NCI-H2171 treated with DMSO at 0.1 percent for 48 hours (cell line): ENCODE data around the gene TSHR.
"Not testable (repeated sequence)": the region's sequence is repeated elsewhere in the genome, so short reads cannot be mapped to it uniquely, and the experiment has no call there.

ENCODE experiments used
- DNase-seq: peaks from one replicate; lab custom pipeline; 2025; lab: John Stamatoyannopoulos, UW

Gene TSHR

DNA sequence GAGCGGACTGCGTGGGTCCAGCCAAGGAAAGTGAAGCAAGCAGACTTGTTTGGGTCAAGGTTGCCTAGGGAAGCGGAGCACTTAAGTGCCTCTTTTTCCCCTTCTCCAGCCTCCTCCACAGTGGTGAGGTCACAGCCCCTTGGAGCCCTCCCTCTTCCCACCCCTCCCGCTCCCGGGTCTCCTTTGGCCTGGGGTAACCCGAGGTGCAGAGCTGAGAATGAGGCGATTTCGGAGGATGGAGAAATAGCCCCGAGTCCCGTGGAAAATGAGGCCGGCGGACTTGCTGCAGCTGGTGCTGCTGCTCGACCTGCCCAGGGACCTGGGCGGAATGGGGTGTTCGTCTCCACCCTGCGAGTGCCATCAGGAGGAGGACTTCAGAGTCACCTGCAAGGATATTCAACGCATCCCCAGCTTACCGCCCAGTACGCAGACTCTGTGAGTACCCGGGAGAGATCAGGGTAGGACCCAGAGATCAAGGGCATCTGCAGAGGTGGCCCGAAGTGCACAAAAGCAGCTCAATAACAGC lies at the start of gene TSHR:
TSS of gene TSHR (plus strand) at position 206 of the 526 bp plus-strand sequence. CDS start at position 266, 60 bp downstream.
- DNase-seq: peak; percentile 87

DNA sequence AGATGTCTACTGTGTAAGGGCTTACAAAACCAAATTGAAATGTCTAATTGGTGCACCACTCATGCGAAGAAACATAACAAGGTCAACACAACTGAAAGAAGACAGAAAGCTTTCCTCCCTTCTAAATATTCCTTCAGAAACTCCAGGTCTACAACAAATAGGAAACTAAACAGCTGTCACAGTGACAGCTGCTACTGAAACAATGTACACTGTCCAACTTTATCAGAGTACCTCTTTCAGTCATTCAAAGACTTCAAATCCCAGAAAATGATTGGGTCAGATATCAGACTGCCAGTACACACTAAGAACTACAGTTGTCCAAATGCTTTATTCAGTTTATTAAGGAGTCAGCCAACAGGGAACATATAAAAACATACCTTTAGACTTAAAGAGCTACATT lies 49.1 kb upstream of the TSHR start:
- peak; percentile 35 for DNase-seq

DNA sequence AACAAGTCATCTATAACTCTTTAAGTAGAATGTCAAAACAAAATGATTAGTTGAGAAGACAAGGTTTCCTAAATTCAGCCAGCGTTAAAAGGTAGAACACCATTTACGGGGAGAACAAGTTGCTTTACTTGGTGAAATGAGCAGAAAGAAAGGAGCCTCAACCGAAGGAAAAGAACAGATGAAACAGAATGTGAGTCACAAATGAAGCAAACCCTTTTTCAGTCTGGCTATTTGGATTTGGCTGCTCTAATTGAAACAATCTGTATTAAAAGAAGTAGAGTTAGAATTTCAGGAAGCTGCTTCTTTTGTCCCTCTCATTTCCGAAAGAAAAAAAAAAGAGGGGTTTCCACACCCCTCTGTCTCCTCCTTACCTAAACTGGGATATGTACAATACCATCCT lies 48.5 kb upstream of the TSHR start:
- DNase-seq: no peak

DNA sequence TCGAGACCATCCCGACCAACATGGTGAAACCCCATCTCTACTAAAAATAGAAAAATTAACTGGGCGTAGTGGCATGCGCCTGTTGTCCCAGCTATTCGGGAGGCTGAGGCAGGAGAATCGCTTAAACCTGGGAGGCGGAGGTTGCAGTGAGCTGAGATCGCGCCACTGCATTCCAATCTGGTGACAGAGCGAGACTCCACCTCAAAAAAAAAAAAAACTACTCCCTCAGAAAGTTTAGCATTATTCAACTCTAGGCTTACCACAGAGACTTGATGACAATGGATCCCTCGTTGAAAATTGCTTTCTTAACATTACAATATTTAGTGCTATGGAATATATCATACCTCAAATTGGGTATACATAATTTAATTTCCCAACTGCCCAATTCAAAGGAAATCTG lies 43.4 kb upstream of the TSHR start:
- DNase-seq: not testable (repeated sequence)

DNA sequence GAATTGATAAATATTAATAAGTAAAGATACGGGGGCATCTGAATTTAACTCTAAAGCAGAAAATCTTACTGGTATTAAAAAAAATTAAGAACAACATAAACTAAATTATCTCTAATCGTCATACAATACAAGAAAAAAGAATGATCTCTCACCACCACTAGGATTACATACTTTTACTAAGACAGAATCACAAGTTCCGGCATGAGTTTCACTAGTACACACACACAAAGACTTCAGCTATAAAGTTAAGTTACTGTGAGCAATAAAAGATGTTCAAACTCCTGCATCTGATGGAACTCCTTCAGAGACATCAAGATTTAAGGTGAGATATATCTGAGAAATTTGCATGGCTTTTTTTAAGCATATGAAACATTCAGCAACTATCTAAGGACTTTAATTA lies 35.8 kb upstream of the TSHR start:
- no peak for DNase-seq

DNA sequence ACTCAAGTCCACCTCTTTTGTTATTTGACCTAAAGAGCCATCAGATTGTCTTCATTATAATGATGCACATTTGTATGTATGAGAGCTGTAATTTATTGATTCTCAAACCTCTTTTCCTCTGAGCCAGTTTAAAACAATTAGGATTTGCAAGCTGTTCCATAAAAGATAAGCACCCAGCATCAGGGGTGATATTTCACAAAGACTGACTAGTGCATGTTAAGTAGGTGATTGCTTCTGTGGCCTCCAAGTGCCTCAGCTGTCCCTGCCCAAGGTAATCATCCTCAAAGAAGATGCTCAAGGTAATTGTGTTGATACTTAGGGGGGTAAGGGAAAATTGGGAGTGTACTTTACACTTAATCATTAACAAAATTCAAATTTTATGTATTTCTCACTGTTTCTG lies 32.1 kb upstream of the TSHR start:
- DNase-seq: peak; percentile 33

DNA sequence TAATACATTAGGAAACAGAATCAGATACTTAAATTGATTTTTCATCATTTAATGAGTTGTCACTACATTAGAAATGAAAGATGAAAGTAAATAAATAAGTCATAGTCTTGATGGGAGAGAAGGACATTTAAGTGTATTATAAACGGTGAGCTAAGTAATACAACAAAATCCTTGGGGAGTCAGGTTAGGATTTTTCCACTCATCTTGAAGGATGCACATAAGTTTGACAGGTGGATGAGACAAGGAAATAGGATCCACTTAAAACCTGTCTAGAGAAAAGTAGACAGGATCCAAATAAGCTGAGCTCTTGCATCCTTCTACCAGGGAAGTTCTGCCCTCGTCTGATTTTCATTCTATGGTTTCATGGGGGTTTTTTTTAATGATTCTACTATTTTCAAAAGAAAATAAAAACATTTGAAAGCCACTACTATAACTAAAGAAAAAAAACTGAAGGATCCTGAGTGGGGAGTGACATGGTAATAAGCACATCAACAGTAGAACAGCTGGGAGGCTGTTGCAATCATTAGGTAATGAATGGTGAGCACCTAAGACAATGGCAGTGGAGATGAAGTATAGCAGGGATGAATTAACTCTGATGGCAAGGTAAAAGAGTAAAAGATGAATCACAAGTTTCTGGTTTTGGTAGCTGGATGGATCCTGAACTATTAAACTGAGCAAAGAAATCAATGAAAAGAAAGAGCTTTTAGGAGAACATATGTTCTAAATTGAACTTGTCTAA lies 30.9 kb upstream of the TSHR start:
- peak; percentile 42 for DNase-seq

DNA sequence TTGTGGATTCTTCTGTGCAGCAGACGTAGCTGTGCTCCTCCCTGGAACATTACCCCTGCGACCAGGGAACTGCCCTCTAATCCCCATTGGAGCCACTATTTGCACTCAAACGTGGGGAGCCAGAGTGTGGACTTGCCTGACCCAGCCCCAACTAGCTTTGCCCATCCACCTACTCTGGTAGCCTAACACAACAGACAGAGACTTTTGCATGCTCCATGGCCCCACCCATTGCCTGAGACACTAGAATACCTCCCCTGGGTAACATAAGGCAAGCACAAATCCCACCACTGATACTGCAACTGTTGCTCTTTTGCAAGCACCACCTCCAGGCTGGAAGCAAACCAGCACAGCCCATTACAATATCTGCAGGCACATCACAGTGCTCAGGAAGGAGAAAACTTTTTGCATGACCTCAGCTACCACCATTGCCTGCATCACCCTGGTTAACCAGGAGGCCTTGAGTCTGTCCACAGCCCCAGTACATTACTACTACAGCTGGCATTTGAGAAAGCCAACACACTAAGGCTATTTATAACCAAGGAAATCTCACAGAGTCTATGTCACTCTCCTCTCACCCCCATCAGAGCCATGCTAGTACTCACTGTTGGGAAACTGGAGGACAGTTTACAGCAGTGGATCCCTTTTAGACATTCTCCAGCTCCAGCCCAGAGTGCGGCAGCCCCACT lies 28.9 kb upstream of the TSHR start:
- no peak for DNase-seq

DNA sequence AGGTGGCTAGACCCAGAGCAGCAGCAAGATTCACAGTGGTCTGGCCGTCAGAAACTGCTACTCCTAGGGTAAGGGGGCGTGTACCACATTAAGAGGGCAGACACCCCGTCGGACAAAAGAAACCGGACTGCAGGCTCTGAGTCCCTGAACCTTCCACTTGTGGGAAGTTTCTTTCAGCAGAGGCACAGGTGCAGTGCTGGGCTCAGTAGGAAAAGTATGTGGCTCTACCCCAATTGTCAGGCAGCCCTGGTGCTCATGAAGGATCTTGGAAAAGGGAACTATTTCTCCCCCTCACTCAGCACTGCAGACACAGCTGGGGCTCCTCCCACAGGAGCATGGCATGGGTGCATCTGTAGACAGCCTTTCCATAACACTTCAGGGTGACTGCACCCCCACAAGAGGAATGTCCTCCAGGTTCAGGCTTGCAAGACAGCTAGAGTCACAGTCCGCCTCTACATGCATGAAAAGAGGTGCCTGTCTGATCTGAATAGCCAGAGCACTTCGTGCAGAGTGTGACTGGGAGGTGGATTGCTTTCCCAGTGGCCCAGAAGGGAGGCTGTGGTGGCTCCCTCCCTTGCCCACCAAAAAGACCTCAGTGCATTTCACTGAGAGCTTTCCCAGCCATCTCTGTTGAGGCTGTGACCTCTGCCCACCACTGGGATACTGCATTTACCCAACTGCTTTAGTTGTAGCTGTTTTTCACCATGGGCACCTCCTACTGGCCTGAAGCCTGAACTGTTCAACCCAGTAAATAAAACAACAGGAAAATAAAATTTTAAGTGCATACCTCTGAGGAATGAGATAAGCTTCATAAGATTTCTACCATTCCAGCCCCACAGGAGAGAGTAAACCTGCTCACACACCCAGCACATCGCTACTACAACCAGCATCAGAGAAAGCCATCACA lies 28.1 kb upstream of the TSHR start:
- DNase-seq: no peak

DNA sequence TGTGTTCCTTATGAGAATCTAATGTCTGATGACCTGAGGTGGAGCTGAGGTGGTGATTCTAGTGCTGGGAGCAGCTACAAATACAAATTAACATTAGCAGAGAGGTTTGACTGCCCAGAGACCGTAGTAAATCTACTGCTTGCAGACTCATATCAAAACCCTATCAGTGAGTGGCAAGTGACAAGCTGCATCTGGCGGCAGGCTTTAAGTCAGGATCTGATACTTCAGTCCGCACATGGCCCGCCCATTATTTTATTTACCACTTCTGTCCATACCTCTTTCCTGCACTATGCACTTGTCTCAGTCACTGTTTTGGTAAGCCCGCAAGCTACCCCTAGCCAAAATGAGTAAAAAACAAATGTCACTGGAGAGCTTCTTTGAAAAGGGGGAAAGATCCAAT lies 25.3 kb upstream of the TSHR start:
- DNase-seq: no peak

DNA sequence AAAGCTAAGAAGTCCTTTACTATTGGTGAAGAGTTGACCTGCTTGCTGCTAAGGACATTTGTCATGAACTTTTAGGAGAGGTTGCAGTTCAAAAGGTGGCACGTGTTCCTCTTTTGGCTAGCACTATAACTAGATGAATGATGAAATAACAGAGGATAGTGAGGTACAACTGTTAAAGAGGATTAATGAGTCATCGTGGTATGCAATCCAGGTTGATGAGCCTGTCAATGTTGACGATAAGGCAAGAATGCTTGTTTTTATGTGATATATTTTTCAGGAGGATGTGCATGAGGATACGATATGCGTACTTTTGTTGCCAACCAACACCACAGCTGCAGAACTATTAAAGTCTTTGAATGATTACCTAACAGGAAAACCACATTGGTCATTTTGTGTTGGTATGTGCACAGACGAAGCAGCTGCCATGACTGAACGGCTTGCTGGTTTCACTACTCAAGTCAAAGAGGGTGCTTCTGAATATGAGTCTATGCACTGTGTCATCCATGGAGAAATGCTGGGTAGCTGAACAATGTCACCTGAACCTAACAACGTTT lies 24.5 kb upstream of the TSHR start:
- DNase-seq: no peak

DNA sequence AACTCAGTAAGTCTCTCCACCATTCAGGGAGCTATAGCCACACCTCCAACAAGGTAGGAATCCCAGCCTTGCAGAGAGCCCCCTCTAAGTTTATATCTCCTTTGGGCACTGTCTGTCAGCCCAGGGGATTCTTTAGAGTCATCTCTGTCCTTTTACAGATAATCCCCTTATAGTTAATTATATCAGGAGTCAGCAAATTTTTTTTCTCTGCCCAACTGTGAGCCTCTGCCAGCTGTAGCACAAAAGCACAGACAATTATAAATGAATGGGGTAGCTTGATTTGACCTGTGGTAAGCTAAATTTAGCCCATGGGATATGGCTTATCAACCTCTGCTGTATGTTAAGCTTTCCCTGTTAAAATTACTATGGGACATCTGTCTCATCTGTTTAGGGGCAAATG lies 22.1 kb upstream of the TSHR start:
- no peak for DNase-seq

DNA sequence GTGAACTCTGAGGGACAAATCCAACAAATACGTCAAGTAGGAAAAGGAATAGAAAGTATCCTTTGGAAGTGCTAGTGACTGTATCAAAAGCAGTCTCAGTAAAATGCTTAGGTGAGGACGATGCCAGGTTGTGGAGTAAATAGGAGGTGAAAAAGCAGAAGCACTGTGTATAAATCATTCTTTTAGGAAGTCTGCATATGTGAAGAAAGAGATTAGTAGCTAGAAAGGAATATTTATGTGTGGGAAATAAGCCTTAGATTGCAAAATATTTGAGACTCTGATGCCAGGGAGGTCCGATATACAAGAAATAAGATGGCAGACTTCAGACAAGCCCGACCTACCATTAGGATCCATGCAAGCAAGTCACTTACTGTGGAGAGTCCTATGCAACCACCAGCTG lies 21.7 kb upstream of the TSHR start:
- no peak for DNase-seq

DNA sequence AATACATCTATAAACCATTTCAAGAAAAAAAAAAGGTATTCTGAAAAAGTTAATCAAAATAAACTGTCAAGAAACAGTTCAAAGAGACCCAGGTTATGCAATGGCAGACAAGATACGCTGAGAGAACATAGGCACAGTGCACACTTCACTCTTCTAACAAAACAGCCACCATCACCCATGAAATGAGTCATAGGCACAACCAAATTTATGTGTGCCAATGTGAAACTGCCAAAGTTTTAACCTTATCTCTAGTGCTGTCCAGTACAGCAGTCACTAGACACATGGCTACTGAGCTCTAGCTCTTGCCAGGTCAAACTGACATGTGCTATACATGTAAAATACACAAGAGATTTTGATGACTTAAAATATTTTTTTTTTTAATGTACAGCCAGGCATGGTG lies 15.3 kb upstream of the TSHR start:
- no peak for DNase-seq

DNA sequence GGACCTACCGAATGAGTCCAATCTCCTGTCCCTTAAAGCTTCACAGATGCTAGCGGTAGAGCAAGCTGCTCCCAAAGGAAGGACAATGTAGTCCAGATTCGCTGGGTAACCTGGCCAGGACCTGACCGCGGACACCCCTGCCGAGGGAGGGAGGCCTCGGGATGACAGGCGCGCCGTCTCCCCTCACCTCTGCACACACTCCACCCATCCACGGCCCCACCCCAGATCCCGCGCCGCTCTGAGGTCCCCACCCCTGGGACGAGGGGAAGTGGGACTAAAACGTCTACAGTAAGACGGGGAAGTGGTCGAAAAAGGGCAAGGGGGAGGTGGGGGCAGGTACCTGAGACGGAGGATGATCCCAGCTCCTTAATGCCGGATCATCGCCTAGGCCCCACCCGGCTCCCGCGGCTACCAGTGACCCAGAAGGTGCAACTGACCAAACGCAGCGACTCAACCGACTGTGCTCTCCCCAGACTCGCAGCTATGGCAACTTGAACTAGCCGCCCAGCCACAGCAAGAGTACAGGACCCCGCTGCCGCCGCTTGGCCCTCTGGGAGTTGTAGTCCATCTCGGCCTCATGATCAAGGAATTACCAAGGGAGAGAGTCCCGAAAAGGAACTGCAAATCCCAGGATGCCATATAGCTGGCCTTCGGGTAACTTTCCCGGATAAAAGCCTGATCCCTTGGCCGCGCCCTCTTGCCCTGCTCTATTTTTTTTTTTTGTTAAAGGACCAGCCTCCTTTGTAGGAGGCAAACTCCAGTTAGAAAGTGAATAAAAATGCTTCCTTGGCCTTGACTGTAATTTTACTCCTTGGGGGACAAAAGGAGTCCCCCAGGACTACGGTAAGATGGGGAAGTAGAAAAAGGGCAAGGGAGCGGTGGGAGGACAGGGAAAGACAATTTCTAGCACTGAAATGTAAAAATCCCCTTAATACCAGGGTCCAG lies 13.9 kb upstream of the TSHR start, which contains the start of gene CEP128:
TSS of gene CEP128 (minus strand) at position 498 of the 945 bp plus-strand sequence.
- DNase-seq: peak; percentile 99

DNA sequence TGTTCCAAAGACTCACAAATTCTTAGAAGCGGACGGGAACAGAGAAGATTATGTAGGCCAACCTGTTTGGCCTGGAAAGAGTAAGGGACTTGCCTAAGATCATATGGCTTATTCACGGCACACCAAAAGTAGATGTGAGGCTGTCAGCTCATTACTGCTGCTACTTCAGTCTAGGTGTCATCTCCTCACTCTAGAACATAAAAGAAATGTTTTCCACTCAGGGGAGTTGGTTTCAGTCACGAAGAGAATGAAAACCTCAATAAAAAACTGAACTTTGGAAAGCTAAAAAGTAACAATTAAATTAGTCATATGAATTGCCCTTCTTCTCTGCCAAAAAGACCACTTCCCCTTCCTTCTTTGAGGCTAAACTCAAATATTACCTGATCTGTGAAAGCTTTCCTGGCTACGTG lies 13.2 kb upstream of the TSHR start:
- no peak for DNase-seq

DNA sequence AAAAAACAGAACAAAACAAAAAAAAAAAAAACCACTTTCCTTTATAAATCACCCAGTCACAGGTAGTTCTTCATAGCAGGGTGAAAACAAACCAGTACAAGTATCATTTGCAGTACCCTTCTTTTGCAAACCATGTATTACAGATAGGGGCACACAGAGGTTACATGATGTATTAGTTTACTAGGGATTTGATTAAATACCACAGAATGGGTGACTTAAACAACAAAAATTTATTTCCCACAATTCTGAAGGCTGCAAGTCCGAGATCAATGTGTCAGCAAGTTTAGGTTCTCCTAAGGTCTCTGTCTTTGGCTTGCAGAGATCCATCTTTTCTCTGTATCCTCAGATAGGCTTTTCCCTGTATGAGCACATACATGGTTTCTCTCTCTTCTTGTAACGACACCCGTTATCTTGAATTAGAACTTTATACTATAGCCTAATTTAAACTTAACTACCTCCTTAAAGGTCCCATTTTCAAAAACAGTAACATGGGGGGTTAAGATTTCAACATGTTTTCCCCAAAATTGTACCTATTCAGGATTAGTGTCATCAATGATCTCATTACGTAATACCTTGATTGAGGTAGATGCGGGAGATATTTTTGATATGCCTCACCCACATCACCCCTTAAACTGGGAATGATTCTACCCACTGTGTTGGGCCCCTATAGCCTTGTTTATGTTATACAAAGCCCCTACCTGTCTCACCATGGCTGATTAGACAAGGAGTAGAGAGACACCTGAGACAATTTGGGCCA lies 10.4 kb upstream of the TSHR start:
- no peak for DNase-seq

DNA sequence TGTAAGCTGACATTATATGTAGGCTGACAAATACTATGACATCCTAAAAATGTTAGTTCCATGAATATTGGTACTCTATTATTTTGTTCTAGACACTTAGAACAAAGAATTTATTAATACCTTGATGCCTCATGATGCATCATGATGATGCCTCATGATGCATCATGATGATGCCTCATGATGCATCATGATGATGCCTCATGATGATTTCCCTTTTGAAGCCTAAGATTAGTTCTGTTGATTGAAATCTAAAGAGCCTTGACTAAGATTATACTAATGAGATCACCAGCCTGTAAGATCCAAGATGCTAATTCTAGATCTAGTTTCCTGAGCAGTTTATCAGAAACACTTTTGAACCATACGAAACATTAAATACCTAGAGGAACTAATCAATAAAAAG lies 9.2 kb upstream of the TSHR start:
- no peak for DNase-seq

DNA sequence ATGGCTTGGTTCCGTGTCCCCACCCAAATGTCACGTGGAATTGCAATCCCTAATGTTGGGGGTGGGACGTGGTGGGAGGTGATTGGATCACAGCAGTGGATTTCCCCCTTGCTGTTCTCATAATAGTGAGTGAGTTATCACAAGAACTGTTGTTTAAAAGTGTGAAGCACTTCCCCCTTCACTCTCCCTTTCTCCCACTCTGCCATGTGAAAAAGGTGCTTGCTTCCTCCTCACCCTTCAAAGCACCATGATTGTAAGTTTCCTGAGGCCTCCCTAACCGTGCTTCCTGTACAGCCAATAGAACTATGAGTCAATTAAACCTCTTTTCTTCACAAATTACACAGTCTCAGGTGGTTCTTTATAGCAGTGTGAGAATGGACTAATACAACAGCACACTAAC lies 8.6 kb upstream of the TSHR start:
- no peak for DNase-seq

DNA sequence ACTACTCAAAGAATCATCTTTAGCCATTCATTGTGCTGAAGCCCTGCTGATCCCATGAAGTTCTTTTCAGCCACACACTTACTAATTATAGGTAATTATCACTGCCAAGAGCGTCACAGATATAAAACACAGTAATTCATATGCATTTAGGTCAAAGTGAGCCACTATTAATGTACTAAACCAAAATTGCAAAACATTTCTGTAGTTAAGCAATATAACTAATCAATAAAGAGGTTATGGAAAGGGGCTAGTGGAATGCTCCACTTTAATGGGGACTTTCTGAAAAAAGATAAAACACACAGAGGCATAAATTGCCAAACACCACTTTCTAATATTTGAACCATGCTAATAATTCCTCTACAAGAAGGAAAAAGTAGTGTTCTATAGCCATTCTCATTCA lies 7.1 kb upstream of the TSHR start:
- DNase-seq: no peak
